ENCODE measurements around the gene LENG1.
"Not testable (repeated sequence)": the region's sequence is repeated elsewhere in the genome, so short reads cannot be mapped to it uniquely, and the experiment has no call there.

The LENG1 gene

GRCh38 chr19:54189145-54189734 is 29.7 kb upstream of the LENG1 start, which contains the start of gene MBOAT7:
Gene MBOAT7, minus strand, starts transcription at chr19:54189580. Its CDS starts 1,072 bp downstream, at chr19:54188508.
- DNase-seq = peak; percentile 93

GRCh38 chr19:54188215-54188871 is 28.8 kb upstream of the LENG1 start:
- DNase-seq = peak; percentile 42

- DNase-seq = no peak
These were observed 27.4 kb upstream of the LENG1 start for GRCh38 chr19:54186934-54187381.

- no peak for DNase-seq
These were observed 26.8 kb upstream of the LENG1 start for GRCh38 chr19:54186351-54186750.

GRCh38 chr19:54183431-54183830 is 23.9 kb upstream of the LENG1 start:
- no peak for DNase-seq

GRCh38 chr19:54181894-54182293 is 22.4 kb upstream of the LENG1 start:
- not testable (repeated sequence) for DNase-seq

GRCh38 chr19:54180691-54181091 is 21.2 kb upstream of the LENG1 start:
- DNase-seq = no peak

- DNase-seq = peak; percentile 84
These were observed 20.5 kb upstream of the LENG1 start for GRCh38 chr19:54179921-54180461.

GRCh38 chr19:54179262-54179852 is 19.8 kb upstream of the LENG1 start:
- DNase-seq = no peak

GRCh38 chr19:54178581-54179261 is 19.2 kb upstream of the LENG1 start:
- peak; percentile 67 for DNase-seq

GRCh38 chr19:54173951-54174834 is 14.7 kb upstream of the LENG1 start:
- DNase-seq = no peak

- no peak for DNase-seq
These were observed 13.8 kb upstream of the LENG1 start for GRCh38 chr19:54173359-54173699.

- peak; percentile 34 for DNase-seq
These were observed 13.2 kb upstream of the LENG1 start, which contains the start of gene TMC4 for GRCh38 chr19:54172471-54173358. Gene TMC4, minus strand, starts transcription at chr19:54173160. Its CDS starts 43 bp downstream, at chr19:54173117.

- not testable (repeated sequence) for DNase-seq
These were observed 12.4 kb upstream of the LENG1 start for GRCh38 chr19:54171736-54172431.

- DNase-seq = no peak
These were observed 9.7 kb upstream of the LENG1 start for GRCh38 chr19:54169149-54169740.

- peak; percentile 94 for DNase-seq
These were observed 8.8 kb upstream of the LENG1 start for GRCh38 chr19:54168174-54168917.

GRCh38 chr19:54165222-54165621 is 5.7 kb upstream of the LENG1 start:
- DNase-seq = no peak

- DNase-seq = peak; percentile 82
These were observed 5.0 kb upstream of the LENG1 start for GRCh38 chr19:54164369-54165068.

- no peak for DNase-seq
These were observed 3.4 kb upstream of the LENG1 start for GRCh38 chr19:54162884-54163283.
